HG03565 (cell line): ENCODE data around the gene ZNF280B.
"Not testable (repeated sequence)": the region's sequence is repeated elsewhere in the genome, so short reads cannot be mapped to it uniquely, and the experiment has no call there.

ENCODE experiments used
- ATAC-seq: cut with Tn5 transposase; IDR thresholded peaks from one replicate; pipeline ENCODE4 v1.9.1; 2021; ENCODE audit warnings: mild to moderate bottlenecking, moderate library complexity; ENCODE audit not compliant: unreplicated experiment

The ZNF280B gene

DNA sequence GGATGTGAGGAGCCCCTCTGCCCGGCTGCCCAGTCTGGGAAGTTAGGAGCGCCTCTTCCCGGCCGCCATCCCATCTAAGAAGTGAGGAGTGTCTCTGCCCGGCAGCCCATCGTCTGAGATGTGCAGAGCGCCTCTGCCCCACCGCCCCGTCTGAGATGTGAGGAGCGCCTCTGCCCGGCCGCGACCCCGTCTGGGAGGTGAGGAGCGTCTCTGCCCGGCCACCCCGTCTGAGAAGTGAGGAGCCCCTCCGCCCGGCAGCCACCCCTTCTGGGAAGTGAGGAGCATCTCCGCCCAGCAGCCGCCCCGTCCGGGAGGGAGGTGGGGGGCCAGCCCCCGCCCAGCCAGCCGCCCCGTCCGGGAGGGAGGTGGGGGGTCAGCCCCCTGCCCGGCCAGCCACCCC, 66.9 kb downstream of the ZNF280B start:
- not testable (repeated sequence) for ATAC-seq

DNA sequence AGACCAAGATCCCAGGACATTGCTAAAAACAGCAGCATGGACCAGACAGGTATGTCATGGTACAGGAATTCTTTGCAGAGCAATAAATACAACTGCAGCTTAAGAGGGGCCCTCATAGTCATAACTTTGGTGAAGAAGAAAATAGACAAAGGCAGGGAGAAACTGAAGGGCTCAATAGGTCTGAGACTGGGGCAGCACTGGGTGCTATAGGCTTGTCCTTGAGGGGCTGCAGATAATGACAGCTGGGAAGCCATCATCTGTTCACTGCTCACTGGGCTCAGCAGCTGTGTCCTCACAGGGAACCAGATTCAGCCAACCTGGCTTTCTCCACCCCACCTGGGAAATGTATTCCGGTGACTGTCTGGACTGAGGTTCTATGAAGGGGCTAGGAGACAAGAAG, 68.4 kb downstream of the ZNF280B start:
- no peak for ATAC-seq
